VCaP (cell line): Measurements from ENCODE around the gene PEX11A.

Experiments
- H3K27ac ChIP-seq: fragments of 450-650 bp; 2 replicates; pipeline ENCODE4 v1.5.1; 2017
- CTCF ChIP-seq: fragments of 450-650 bp; conservative IDR thresholded peaks from 2 replicates; pipeline ENCODE4 v1.5.1; 2017; ENCODE audit warnings: mild to moderate bottlenecking, moderate library complexity

The PEX11A gene

GRCh38 chr15:89654301-89654761, 36.2 kb downstream of the PEX11A start:
- peak overlapping the region; percentile 82 for H3K27ac ChIP-seq

GRCh38 chr15:89653578-89653977, 37.0 kb downstream of the PEX11A start:
- H3K27ac ChIP-seq: no peak overlapping the region

More at GRCh38 chr15:89654301-89654761, 36.2 kb downstream of the PEX11A start:
- TF ChIP-seq CTCF: no peak

GRCh38 chr15:89652666-89653065, 37.9 kb downstream of the PEX11A start:
- no peak for TF ChIP-seq CTCF

More at GRCh38 chr15:89653578-89653977, 37.0 kb downstream of the PEX11A start:
- TF ChIP-seq CTCF: no peak

GRCh38 chr15:89652131-89652530, 38.4 kb downstream of the PEX11A start:
- no peak for TF ChIP-seq CTCF
- no peak overlapping the region for H3K27ac ChIP-seq

More at GRCh38 chr15:89652666-89653065, 37.9 kb downstream of the PEX11A start:
- H3K27ac ChIP-seq: no peak overlapping the region

GRCh38 chr15:89649716-89650115, 40.8 kb downstream of the PEX11A start:
- H3K27ac ChIP-seq: no peak overlapping the region
- no peak for TF ChIP-seq CTCF

- TF ChIP-seq CTCF: no peak
- no peak overlapping the region for H3K27ac ChIP-seq
Measured at GRCh38 chr15:89649013-89649625, 41.4 kb downstream of the PEX11A start.

GRCh38 chr15:89648106-89649012, 42.2 kb downstream of the PEX11A start:
- no peak for TF ChIP-seq CTCF
- no peak overlapping the region for H3K27ac ChIP-seq
